CD4-positive, alpha-beta memory T cell (primary cell): Measurements from ENCODE around the gene PDCD7. TPM values are rescaled to one million over a fixed set of nuclear protein-coding genes. Genes with fewer than 3 reads are reported as not detected.
A peak's percentile ranks its signal among the peaks of the same experiment; 100 is the strongest.
"Not testable (repeated sequence)": the region's sequence is repeated elsewhere in the genome, so short reads cannot be mapped to it uniquely, and the experiment has no call there.

ENCODE experiments used
- CTCF ChIA-PET: fragments of 350-600 bp; sonication (Branson Sonifier 250); formaldehyde crosslinking; loops from one replicate; lab custom pipeline; 2021; ENCODE audit warnings: inconsistent platforms; ENCODE audit not compliant: partially characterized antibody; lab: Charles Lee
- POLR2A ChIA-PET: fragments of 350-600 bp; sonication (Branson Sonifier 250); formaldehyde crosslinking; loops from one replicate; lab custom pipeline; 2021; ENCODE audit not compliant: partially characterized antibody; lab: Charles Lee
- DNase-seq, 5 donors: peaks; one replicate each; pipeline versions ENCODE4 v3.0.0 to v3.0.0-alpha.2; 2020 to 2022; ENCODE audit warnings: mixed read lengths in 1 of 5
- H3K27ac ChIP-seq: one replicate; pipeline ENCODE4 v1.7.0; 2013; ENCODE audit warnings: low read depth, low read length
- H3K27me3 ChIP-seq: 2 replicates; pipeline ENCODE4 v1.7.0; 2013; ENCODE audit warnings: mild to moderate bottlenecking, low read length, moderate library complexity; ENCODE audit not compliant: insufficient read depth
- H3K36me3 ChIP-seq: 2 replicates; pipeline ENCODE4 v1.7.0; 2013; ENCODE audit warnings: mild to moderate bottlenecking, low read length, moderate library complexity; ENCODE audit not compliant: insufficient read depth
- H3K4me1 ChIP-seq: 2 replicates; pipeline ENCODE4 v1.7.0; 2013; ENCODE audit warnings: mild to moderate bottlenecking, low read length, moderate library complexity; ENCODE audit not compliant: insufficient read depth
- H3K4me3 ChIP-seq, 2 donors: one replicate each; pipeline ENCODE4 v1.7.0; 2013; ENCODE audit warnings: low read length in 2 of 2, mild to moderate bottlenecking in 1 of 2
- H3K9me3 ChIP-seq, 2 donors: one replicate each; pipeline ENCODE4 v1.7.0; 2013; ENCODE audit warnings: low read length in 2 of 2, control low read depth in 1 of 2; ENCODE audit not compliant: control insufficient read depth in 1 of 2
- H3K27ac Mint-ChIP-seq, 7 donors: one replicate each; pipeline ENCODE4 v1.8.0; 2020 to 2021; ENCODE audit warnings: mixed read lengths in 7 of 7, mild to moderate bottlenecking in 6 of 7, inconsistent platforms in 3 of 7, moderate library complexity in 3 of 7
- H3K27me3 Mint-ChIP-seq, 2 donors: one replicate each; pipeline ENCODE4 v1.8.0; 2020 to 2021; ENCODE audit warnings: mixed read lengths in 2 of 2
- H3K36me3 Mint-ChIP-seq, 2 donors: one replicate each; pipeline ENCODE4 v1.8.0; 2020 to 2021; ENCODE audit warnings: mixed read lengths in 2 of 2, inconsistent platforms in 1 of 2, mild to moderate bottlenecking in 1 of 2
- H3K4me1 Mint-ChIP-seq, 4 donors: one replicate each; pipeline ENCODE4 v1.8.0; 2020 to 2021; ENCODE audit warnings: mixed read lengths in 4 of 4, mild to moderate bottlenecking in 1 of 4
- H3K4me3 Mint-ChIP-seq, 8 donors: one replicate each; pipeline ENCODE4 v1.8.0; 2020 to 2021; ENCODE audit warnings: mixed read lengths in 8 of 8, mild to moderate bottlenecking in 7 of 8, moderate library complexity in 6 of 8, inconsistent platforms in 3 of 8
- H3K9me3 Mint-ChIP-seq, 8 donors: one replicate each; pipeline ENCODE4 v1.8.0; 2020 to 2021; ENCODE audit warnings: mixed read lengths in 8 of 8, mild to moderate bottlenecking in 5 of 8, inconsistent platforms in 3 of 8, moderate library complexity in 1 of 8
- intact Hi-C: fragments of 100-400 bp; cut with micrococcal nuclease; formaldehyde crosslinking; loops from one replicate; pipeline ENCODE4 v1.15.1; 2023
- polyA plus RNA-seq, 2 donors: library from polyadenylated mRNA; unstranded; fragments of 300-500 nt; fragmentation: Illumina TruSeq; gene quantifications; one replicate each; pipeline ENCODE4 v1.2.3, GENCODE V29; 2021
- total RNA-seq, 2 experiments: library from RNA; stranded (reverse); gene quantifications; one replicate each; pipeline ENCODE4 v1.2.3, GENCODE V29; 2021

PDCD7 gene
- total and polyA plus RNA-seq, 4 experiments from 2014 or later = 8.8 to 40.5 (median 22.8) TPM

DNA sequence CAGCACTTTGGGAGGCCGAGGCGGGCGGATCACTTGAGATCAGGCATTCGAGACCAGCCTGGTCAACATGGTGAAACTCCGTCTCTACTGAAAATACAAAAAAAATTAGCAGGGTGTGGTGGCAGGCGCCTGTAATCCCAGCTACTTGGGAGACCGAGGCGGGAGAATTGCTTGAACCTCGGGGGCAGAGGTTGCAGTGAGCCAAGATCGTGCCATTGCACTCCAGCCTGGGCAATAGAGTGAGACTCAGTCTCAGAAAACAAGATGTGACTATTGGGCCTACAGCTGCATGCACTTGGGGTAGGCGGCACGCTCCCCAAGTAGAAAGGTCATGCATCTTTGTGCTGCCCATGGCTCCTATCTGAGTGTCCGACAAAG lies 39.8 kb downstream of the PDCD7 start:
- H3K9me3 Mint-ChIP-seq, H3K4me1 ChIP-seq, H3K4me3 Mint-ChIP-seq, intact Hi-C loops, POLR2A ChIA-PET, CTCF ChIA-PET, H3K36me3 ChIP-seq, H3K27me3 ChIP-seq, H3K27ac Mint-ChIP-seq, H3K4me1 Mint-ChIP-seq, H3K9me3 ChIP-seq, H3K27me3 Mint-ChIP-seq, H3K4me3 ChIP-seq, H3K27ac ChIP-seq, DNase-seq: not testable (repeated sequence)
- H3K36me3 Mint-ChIP-seq = peaks cover 17 to 27% of the 10 kb centered on the region in 2 donors

DNA sequence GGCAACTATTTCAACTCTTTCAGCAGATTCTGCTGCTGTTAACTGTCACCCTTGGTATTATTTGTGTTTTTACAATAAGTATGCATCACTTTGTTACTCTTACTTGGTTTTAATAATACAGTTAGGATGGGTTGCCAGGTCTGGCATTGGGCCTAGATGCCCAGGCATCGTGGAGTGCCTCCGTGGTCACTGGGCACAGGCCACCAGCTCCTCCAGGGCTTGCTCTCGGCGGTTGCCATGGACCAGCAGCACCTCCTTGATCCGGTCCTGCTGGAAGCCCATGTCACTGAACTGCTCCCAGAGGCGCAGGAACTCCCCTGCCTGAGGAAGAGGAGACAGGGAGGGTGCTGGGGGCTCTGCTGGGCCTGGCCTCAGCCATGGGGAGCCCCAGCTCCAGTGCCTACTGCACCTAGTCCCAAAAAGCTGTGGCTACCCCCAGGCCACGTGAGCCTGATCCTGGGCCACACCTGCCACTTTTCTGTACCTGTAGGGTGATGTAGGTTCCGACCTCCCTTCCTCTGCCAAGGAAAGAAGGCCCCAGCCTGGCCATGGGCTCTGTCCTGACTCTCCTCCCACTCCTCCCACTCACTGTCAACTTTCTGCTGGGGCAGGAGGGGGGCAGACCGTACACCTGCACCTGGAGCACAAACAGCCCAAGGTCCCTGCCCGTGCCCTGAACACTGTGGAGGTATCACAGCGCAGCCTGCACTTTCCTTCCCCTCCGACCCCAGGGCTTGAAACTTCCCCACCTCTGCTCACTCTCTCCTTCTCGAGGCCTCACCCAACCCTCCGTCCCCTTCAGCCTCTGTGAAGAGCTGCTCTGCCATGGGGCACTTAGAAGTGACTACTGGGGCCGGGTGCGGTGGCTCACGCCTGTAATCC lies 40.5 kb downstream of the PDCD7 start:
- H3K36me3 Mint-ChIP-seq = peaks cover 10 to 21% of the 10 kb centered on the region in 2 donors
- intact Hi-C loops = no loop called here
- H3K27me3 ChIP-seq = no peaks in the 10 kb centered on the region
- no peak overlapping the region for H3K27ac ChIP-seq
- no peak overlapping the region for H3K4me3 Mint-ChIP-seq
- no peaks in the 10 kb centered on the region for H3K36me3 ChIP-seq
- H3K27me3 Mint-ChIP-seq = no peaks in the 10 kb centered on the region
- no peaks in the 10 kb centered on the region for H3K9me3 ChIP-seq
- H3K4me1 Mint-ChIP-seq = no peaks in the 10 kb centered on the region
- CTCF ChIA-PET = no interaction called here
- H3K4me1 ChIP-seq = no peaks in the 10 kb centered on the region
- H3K27ac Mint-ChIP-seq = no peak overlapping the region
- H3K4me3 ChIP-seq = no peak overlapping the region
- POLR2A ChIA-PET = no interaction called here
- H3K9me3 Mint-ChIP-seq = no peaks in the 10 kb centered on the region
- no peak for DNase-seq

DNA sequence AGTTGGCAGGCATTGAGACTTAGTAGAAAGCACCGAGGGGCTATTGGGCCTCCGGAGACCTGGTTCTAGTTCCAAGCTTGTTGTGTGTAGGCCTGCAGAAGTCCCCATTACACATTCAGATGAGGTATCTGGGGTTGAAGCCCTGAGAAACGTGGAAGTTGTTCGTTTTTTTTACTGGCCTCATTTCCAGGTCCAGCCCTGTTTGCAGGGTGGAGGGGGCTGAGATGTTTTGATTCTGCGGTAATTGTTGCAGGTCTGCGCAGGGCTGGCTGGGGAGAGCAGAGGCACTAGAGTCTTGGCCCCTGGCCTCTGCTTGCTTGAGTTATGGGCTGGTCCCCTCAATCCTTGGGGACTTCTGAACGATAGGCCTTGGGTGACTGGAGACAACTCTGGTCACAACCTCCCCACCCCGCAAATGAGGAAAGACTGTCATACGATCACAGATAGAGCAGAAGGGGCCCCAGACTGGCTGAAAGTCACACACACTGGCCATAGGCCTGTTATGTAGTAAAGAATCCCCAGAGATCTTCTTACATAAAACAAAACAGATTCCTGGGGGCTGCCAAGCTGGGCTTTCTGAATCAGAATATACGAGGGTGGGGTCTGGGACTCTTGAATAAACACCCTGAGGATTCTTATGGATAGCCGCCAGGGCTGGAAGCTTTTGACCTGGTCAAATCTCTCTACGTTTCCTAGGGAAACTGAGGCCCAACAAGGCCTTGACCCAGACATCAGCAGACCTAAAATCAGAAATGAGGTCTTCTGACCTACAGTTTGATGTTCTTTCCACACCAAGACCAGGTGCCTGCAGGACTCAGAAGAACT lies 41.5 kb downstream of the PDCD7 start:
- H3K4me1 ChIP-seq = no peaks in the 10 kb centered on the region
- H3K4me3 ChIP-seq = no peak overlapping the region
- ChIA-PET CTCF (interaction anchor here (0.6 kb wide), 1 partner anchor 202 kb away, joined by 3 read pairs; no protein-coding TSS in a partner anchor), POLR2A (no interaction called here)
- no peaks in the 10 kb centered on the region for H3K36me3 ChIP-seq
- no peaks in the 10 kb centered on the region for H3K27me3 ChIP-seq
- Mint-ChIP-seq H3K27me3 (no peaks in the 10 kb centered on the region), H3K4me3 (no peak overlapping the region), H3K4me1 (no peaks in the 10 kb centered on the region), H3K27ac (peak overlapping the region in 1 of 7 donors; percentile 52), H3K36me3 (peaks cover 1 to 11% of the 10 kb centered on the region in 2 donors), H3K9me3 (no peaks in the 10 kb centered on the region)
- H3K9me3 ChIP-seq = no peaks in the 10 kb centered on the region
- no peak overlapping the region for H3K27ac ChIP-seq
- intact Hi-C loops = no loop called here
- no peak for DNase-seq

DNA sequence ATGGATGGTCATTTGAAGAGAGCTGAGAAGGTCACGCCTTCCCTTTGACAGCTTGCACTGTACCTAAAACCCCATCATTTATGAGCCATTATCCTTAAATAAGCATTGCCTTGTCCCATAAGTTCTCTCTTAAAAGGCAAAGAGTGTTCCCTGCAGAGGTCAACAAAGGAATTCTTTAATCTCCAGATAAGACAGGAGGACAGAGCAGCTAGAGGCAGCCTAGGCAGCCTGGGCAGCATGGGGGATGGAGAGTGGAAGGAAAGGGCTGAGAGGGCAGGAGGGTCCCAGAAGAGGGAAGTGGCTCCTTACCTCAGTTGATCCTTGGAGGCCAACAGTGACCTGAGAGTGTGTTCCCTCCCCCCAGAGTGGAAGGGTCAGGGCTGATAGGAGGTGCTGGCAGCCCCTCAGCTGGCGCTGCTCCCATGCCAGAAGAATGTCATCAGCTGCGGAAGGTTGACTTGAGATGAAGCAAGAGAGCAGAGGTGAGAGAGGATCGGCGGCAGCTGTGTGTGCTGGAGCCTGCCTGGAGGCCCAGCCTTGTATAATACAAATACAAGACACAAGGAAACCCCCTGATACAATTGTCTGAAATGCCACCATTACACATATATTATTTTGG lies 44.3 kb downstream of the PDCD7 start:
- Mint-ChIP-seq H3K9me3 (no peaks in the 10 kb centered on the region), H3K36me3 (peaks cover 0 to 1% of the 10 kb centered on the region in 2 donors), H3K4me3 (no peak overlapping the region), H3K27me3 (peaks cover 0 to 2% of the 10 kb centered on the region in 2 donors), H3K4me1 (no peaks in the 10 kb centered on the region), H3K27ac (peak overlapping the region in 2 of 7 donors; percentile 44 to 72)
- no peak overlapping the region for H3K27ac ChIP-seq
- intact Hi-C loops = no loop called here
- no peaks in the 10 kb centered on the region for H3K4me1 ChIP-seq
- H3K9me3 ChIP-seq = no peaks in the 10 kb centered on the region
- POLR2A ChIA-PET = no interaction called here
- no peaks in the 10 kb centered on the region for H3K27me3 ChIP-seq
- no peak for DNase-seq
- H3K4me3 ChIP-seq = no peak overlapping the region
- CTCF ChIA-PET = no interaction called here
- no peaks in the 10 kb centered on the region for H3K36me3 ChIP-seq

DNA sequence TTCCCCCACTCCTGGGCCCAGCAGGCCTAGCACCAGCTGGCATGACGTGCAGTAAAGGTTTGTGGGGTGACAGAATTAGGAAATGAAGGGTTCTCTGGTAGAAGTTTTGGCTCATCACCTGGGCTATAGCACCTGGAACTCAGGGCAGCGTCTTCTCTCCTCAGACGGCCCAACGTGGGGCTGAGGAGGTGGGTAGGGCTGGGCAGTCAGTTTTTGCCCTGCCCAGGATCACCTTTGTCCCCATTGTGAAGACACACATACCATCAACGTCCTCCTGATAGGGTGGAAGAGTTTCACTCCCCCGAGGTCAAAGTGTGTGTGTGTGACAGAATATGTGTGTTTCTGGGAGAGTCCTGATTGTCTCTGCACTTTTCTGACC lies 45.0 kb downstream of the PDCD7 start:
- intact Hi-C loops = no loop called here
- ChIA-PET CTCF (no interaction called here), POLR2A (no interaction called here)

DNA sequence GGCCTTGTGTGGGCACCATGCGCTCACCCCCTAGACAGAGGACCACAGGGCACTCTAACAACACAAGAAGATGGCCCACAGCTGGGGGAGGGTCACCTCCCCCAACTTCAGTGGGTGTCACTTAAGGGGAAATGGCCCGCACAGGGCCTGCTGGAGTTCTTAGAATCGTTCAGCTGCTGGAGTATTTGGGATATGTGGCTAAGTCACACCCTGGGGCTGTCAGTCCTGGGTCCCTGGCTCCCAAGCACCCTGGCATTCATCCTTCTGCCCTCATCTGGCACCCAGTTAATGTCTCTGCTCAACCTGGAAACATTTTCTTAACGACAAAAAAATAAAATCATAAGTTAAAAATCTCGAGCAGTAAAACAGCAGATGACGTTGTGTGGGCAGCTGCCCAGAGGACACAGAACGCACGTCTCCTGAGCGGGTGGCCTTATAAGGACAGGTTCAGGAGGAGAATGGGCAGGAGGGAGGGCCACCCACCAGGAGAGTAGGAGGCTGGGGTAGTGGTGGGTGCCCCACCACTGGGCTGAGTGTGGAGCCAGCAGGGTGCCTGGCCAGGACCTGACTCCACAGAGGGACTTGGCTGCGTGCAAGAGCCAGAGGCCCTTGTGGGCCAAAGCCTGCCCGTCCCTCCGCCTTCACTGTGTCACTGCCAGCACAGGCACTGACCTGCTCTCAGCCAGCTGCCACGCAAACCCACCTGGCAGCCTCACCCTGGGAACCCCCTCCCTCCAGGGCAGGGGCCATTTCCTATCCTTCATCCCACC lies 45.5 kb downstream of the PDCD7 start:
- Histone ChIP-seq H3K36me3 (no peaks in the 10 kb centered on the region), H3K27me3 (no peaks in the 10 kb centered on the region), H3K4me1 (no peaks in the 10 kb centered on the region), H3K4me3 (no peak overlapping the region), H3K9me3 (no peaks in the 10 kb centered on the region), H3K27ac (no peak overlapping the region)
- Mint-ChIP-seq H3K4me1 (peaks cover 0 to 3% (median 0%) of the 10 kb centered on the region in 4 donors), H3K36me3 (no peaks in the 10 kb centered on the region), H3K27ac (no peak overlapping the region), H3K27me3 (peaks cover 2 to 3% of the 10 kb centered on the region in 2 donors), H3K4me3 (no peak overlapping the region), H3K9me3 (no peaks in the 10 kb centered on the region)
- ChIA-PET CTCF (interaction anchor here (1.4 to 1.5 kb wide), 2 partner anchors 12 to 54 kb away, joined by 3 to 4 read pairs; no protein-coding TSS in a partner anchor), POLR2A (no interaction called here)
- no peak for DNase-seq
- intact Hi-C loops = no loop called here

More for the DNA sequence above, 45.0 kb downstream of the PDCD7 start:
- peak overlapping the region in 2 of 7 donors; percentile 7 to 44 for H3K27ac Mint-ChIP-seq
- no peaks in the 10 kb centered on the region for H3K36me3 Mint-ChIP-seq
- no peak for DNase-seq
- H3K4me3 Mint-ChIP-seq = no peak overlapping the region
- Histone ChIP-seq H3K27me3 (no peaks in the 10 kb centered on the region), H3K27ac (no peak overlapping the region), H3K36me3 (no peaks in the 10 kb centered on the region), H3K4me1 (no peaks in the 10 kb centered on the region), H3K4me3 (no peak overlapping the region), H3K9me3 (no peaks in the 10 kb centered on the region)
- H3K4me1 Mint-ChIP-seq = no peaks in the 10 kb centered on the region
- peaks cover 2 to 3% of the 10 kb centered on the region in 2 donors for H3K27me3 Mint-ChIP-seq
- H3K9me3 Mint-ChIP-seq = no peaks in the 10 kb centered on the region
